HEK293 (cell line): ENCODE measurements around the gene CNMD.

ENCODE experiments used
- CTCF ChIA-PET: fragments of 350-600 bp; formaldehyde crosslinking; extraction: SDS; loops from one replicate; lab custom pipeline; 2021; ENCODE audit warnings: antibody characterized with exemption; lab: Yijun Ruan, JAX
- POLR2A ChIA-PET: fragments of 300-600 bp; formaldehyde crosslinking; extraction: SDS; loops from one replicate; lab custom pipeline; 2020; ENCODE audit warnings: antibody characterized with exemption, inconsistent platforms; lab: Yijun Ruan, JAX
- H3K27ac ChIP-seq: fragments of 200-500 bp; sonication (Bioruptor generic); 2 replicates; pipeline ENCODE4 v1.5.1; 2014; ENCODE audit warnings: low read depth, low read length, control low read depth, inconsistent platforms; ENCODE audit errors: extremely low read depth
- H3K36me3 ChIP-seq, 2 experiments: fragments of 200-500 bp in 1 of 2; sonication (Bioruptor generic) in 1 of 2; 1 replicate in 1 of 2; 2 replicates in 1 of 2; pipeline ENCODE4 v1.5.1; 2014 to 2017; ENCODE audit warnings: inconsistent platforms in 2 of 2, low read length in 2 of 2; ENCODE audit not compliant: control insufficient read depth in 2 of 2, insufficient read depth in 1 of 2
- H3K4me1 ChIP-seq: fragments of 200-500 bp; sonication (Bioruptor generic); 2 replicates; pipeline ENCODE4 v1.5.1; 2014; ENCODE audit warnings: mild to moderate bottlenecking, low read length, inconsistent platforms; ENCODE audit not compliant: control insufficient read depth, insufficient read depth
- H3K4me3 ChIP-seq: 2 replicates; pipeline ENCODE4 v1.5.1; 2011; ENCODE audit warnings: low read depth, mild to moderate bottlenecking, control low read depth, low read length, moderate library complexity
- H3K9me3 ChIP-seq: fragments of 200-500 bp; sonication (Bioruptor generic); 2 replicates; pipeline ENCODE4 v1.5.1; 2014; ENCODE audit warnings: low read depth, low read length, inconsistent platforms; ENCODE audit not compliant: control insufficient read depth, insufficient read depth
- BCL11B ChIP-seq: fragments of 450-650 bp; formaldehyde crosslinking; IDR thresholded peaks from 2 replicates; pipeline ENCODE4 v1.5.1; 2016; ENCODE audit warnings: low read depth, missing biosample characterization, missing genetic modification characterization
- FEZF1 ChIP-seq: fragments of 450-650 bp; formaldehyde crosslinking; IDR thresholded peaks from 2 replicates; pipeline ENCODE4 v1.5.1; 2016; ENCODE audit warnings: missing biosample characterization, missing genetic modification characterization
- KLF16 ChIP-seq: fragments of 450-650 bp; formaldehyde crosslinking; IDR thresholded peaks from 2 replicates; pipeline ENCODE4 v1.5.1; 2017; ENCODE audit warnings: missing biosample characterization, missing genetic modification characterization
- SCRT2 ChIP-seq: fragments of 450-650 bp; formaldehyde crosslinking; IDR thresholded peaks from 2 replicates; pipeline ENCODE4 v1.5.1; 2016; ENCODE audit warnings: missing biosample characterization, missing genetic modification characterization
- ZNF114 ChIP-seq: fragments of 450-650 bp; formaldehyde crosslinking; IDR thresholded peaks from 2 replicates; pipeline ENCODE4 v1.5.0; 2017; ENCODE audit warnings: missing biosample characterization, missing genetic modification characterization
- ZNF394 ChIP-seq: fragments of 450-650 bp; formaldehyde crosslinking; IDR thresholded peaks from 2 replicates; pipeline ENCODE4 v1.5.1; 2016; ENCODE audit warnings: missing biosample characterization, missing genetic modification characterization, mild to moderate bottlenecking, moderate library complexity, borderline replicate concordance
- ZNF626 ChIP-seq: fragments of 450-650 bp; sonication (Bioruptor Pico); formaldehyde crosslinking; IDR thresholded peaks from 2 replicates; pipeline ENCODE4 v1.5.1; 2018; ENCODE audit warnings: missing biosample characterization, missing genetic modification characterization, inconsistent platforms
- ZNF670 ChIP-seq: fragments of 450-650 bp; formaldehyde crosslinking; IDR thresholded peaks from 2 replicates; pipeline ENCODE4 v1.5.1; 2016; ENCODE audit warnings: missing biosample characterization, missing genetic modification characterization, low read depth
- ZNF701 ChIP-seq: fragments of 450-650 bp; formaldehyde crosslinking; IDR thresholded peaks from 2 replicates; pipeline ENCODE4 v1.5.1; 2016; ENCODE audit warnings: missing biosample characterization, missing genetic modification characterization
- ZNF768 ChIP-seq: fragments of 450-650 bp; formaldehyde crosslinking; IDR thresholded peaks from 2 replicates; pipeline ENCODE4 v1.5.1; 2018; ENCODE audit warnings: missing biosample characterization, mild to moderate bottlenecking, missing genetic modification characterization
- ZSCAN23 ChIP-seq: fragments of 450-650 bp; formaldehyde crosslinking; IDR thresholded peaks from 2 replicates; pipeline ENCODE4 v1.5.1; 2016; ENCODE audit warnings: missing biosample characterization, missing genetic modification characterization
- TF ChIP-seq, protein P1 (sequence below): fragments of 450-650 bp; formaldehyde crosslinking; IDR thresholded peaks from 2 replicates; pipeline ENCODE4 v1.5.1; 2016; ENCODE audit warnings: missing biosample characterization, missing genetic modification characterization
- TF ChIP-seq, protein P2 (sequence below): fragments of 450-650 bp; formaldehyde crosslinking; IDR thresholded peaks from 2 replicates; pipeline ENCODE4 v1.5.1; 2016; ENCODE audit warnings: missing biosample characterization, missing genetic modification characterization
- TF ChIP-seq, protein P3 (sequence below): fragments of 450-650 bp; formaldehyde crosslinking; IDR thresholded peaks from 2 replicates; pipeline ENCODE4 v1.5.1; 2016; ENCODE audit warnings: missing biosample characterization, missing genetic modification characterization
- TF ChIP-seq, protein P4 (sequence below): fragments of 450-650 bp; formaldehyde crosslinking; IDR thresholded peaks from 2 replicates; pipeline ENCODE4 v1.5.1; 2016; ENCODE audit warnings: missing biosample characterization, missing genetic modification characterization
- TF ChIP-seq, protein P5 (sequence below): fragments of 450-650 bp; formaldehyde crosslinking; IDR thresholded peaks from 2 replicates; pipeline ENCODE4 v1.5.1; 2016; ENCODE audit warnings: missing biosample characterization, missing genetic modification characterization, low read depth
- TF ChIP-seq, protein P6 (sequence below): fragments of 450-650 bp; formaldehyde crosslinking; IDR thresholded peaks from 2 replicates; pipeline ENCODE4 v1.5.1; 2016; ENCODE audit warnings: missing biosample characterization, missing genetic modification characterization, low read depth
- TF ChIP-seq, protein P7 (sequence below): fragments of 450-650 bp; formaldehyde crosslinking; IDR thresholded peaks from 2 replicates; pipeline ENCODE4 v1.5.1; 2016; ENCODE audit warnings: missing biosample characterization, missing genetic modification characterization
- TF ChIP-seq, protein P8 (sequence below): fragments of 450-650 bp; formaldehyde crosslinking; IDR thresholded peaks from 2 replicates; pipeline ENCODE4 v1.5.1; 2016; ENCODE audit warnings: missing biosample characterization, missing genetic modification characterization

CNMD gene

DNA sequence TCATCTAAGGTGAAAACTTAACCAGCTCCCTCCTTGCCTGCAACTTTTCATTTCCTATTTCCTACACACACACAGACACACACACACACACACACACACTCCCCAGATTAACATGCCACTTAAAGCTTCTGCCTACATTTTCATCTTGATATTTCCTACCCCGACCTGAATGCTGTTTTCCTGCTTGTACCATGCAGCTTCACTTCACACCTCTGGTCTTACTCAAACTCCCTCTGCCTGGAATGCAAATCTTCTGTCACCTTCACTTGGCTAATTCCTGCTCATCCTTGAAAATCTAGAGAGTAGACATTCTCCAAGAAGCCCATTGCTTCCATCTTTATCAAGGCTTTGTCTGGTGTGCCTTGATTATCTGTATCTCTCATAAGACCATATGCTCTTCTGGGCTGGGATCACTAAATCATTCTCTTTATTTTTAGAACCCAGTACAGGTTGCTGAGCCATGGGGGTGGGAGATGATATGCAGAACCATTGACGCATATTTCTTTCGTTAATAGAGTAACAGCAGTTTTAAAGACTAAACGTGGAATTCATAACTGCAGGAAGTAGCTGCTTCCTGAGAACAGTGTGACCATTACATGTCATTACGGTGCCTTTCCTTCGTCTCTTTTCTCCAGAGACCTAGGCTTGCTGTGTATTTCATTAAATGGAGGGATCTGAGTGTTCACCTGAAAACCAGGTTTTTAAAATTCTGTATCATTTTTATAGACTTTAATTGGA, 37.7 kb downstream of the CNMD start (continued):
- TF ChIP-seq ZNF626: no peak

DNA sequence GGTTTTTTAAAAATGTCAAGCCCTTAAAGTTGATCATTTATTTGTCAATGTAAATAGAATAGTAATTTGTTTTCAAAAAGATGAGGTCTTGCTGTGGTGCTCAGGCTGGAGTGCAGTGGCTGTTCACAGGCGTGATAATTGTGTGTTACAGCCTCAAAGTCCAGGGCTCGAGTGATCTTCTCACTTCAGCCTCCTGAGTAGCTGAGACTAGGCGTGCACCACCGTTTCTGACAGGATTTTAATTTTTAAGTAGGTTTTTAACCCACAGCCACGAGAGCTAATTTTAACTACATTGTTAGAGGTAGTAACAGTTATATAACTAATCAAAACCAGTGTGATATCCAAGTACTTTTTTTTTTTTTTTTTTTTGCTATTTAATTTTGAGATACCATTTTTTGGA, 43.1 kb downstream of the CNMD start:
- H3K9me3 ChIP-seq: no peaks in the 10 kb centered on the region
- H3K27ac ChIP-seq: no peak overlapping the region
- no peak overlapping the region for H3K4me3 ChIP-seq
- POLR2A ChIA-PET: no interaction called here
- H3K36me3 ChIP-seq: no peaks in the 10 kb centered on the region
- TF ChIP-seq, protein P1, sequence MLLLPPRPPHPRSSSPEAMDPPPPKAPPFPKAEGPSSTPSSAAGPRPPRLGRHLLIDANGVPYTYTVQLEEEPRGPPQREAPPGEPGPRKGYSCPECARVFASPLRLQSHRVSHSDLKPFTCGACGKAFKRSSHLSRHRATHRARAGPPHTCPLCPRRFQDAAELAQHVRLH: no peak
- TF ChIP-seq ZNF394 (no peak), SCRT2 (tag by site-specific recombination) (no peak), BCL11B (tag by site-specific recombination) (no peak), ZNF701 (tag by site-specific recombination) (no peak)
- TF ChIP-seq, protein P2, sequence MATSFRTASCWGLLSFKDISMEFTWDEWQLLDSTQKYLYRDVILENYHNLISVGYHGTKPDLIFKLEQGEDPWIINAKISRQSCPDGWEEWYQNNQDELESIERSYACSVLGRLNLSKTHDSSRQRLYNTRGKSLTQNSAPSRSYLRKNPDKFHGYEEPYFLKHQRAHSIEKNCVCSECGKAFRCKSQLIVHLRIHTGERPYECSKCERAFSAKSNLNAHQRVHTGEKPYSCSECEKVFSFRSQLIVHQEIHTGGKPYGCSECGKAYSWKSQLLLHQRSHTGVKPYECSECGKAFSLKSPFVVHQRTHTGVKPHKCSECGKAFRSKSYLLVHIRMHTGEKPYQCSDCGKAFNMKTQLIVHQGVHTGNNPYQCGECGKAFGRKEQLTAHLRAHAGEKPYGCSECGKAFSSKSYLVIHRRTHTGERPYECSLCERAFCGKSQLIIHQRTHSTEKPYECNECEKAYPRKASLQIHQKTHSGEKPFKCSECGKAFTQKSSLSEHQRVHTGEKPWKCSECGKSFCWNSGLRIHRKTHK: no peak
- TF ChIP-seq, protein P3, sequence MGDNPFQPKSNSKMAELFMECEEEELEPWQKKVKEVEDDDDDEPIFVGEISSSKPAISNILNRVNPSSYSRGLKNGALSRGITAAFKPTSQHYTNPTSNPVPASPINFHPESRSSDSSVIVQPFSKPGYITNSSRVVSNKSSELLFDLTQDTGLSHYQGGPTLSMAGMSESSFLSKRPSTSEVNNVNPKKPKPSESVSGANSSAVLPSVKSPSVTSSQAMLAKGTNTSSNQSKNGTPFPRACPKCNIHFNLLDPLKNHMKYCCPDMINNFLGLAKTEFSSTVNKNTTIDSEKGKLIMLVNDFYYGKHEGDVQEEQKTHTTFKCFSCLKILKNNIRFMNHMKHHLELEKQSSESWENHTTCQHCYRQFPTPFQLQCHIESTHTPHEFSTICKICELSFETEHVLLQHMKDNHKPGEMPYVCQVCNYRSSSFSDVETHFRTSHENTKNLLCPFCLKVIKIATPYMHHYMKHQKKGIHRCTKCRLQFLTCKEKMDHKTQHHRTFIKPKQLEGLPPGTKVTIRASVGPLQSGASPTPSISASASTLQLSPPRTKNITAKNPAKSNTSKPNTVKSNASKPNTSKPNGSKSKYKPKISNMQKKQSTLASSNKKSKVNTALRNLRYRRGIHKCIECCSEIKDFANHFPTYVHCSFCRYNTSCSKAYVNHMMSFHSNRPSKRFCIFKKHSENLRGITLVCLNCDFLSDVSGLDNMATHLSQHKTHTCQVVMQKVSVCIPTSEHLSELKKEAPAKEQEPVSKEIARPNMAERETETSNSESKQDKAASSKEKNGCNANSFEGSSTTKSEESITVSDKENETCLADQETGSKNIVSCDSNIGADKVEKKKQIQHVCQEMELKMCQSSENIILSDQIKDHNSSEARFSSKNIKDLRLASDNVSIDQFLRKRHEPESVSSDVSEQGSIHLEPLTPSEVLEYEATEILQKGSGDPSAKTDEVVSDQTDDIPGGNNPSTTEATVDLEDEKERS (tag by site-specific recombination): no peak
- no peaks in the 10 kb centered on the region for H3K4me1 ChIP-seq
- CTCF ChIA-PET: no interaction called here

DNA sequence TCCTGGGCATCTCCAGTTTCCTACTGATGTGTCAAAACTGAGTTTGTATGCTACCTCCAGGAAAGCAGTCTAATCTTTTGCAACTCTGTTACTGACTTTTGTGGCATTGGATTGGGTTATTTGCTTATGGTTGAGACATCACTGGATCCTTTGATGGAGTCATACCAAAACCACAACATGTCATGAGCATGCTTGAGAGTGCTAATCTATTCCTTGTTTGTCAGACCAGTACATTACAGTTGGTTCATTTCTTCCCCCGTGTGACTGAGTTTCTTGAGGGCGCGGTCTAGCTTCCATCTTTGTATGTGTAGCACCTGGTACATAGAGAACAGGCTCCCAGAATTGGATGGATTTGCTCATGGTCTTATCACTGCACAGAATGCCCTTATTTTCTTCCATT, 43.8 kb downstream of the CNMD start:
- H3K4me1 ChIP-seq: no peaks in the 10 kb centered on the region
- no peak overlapping the region for H3K27ac ChIP-seq
- TF ChIP-seq ZNF768 (tag by site-specific recombination) (no peak), ZNF114 (tag by site-specific recombination) (no peak), ZNF394 (no peak), KLF16 (tag by site-specific recombination) (no peak), FEZF1 (tag by site-specific recombination) (no peak), ZNF670 (tag by site-specific recombination) (no peak), ZSCAN23 (tag by site-specific recombination) (no peak)
- TF ChIP-seq, protein P4, sequence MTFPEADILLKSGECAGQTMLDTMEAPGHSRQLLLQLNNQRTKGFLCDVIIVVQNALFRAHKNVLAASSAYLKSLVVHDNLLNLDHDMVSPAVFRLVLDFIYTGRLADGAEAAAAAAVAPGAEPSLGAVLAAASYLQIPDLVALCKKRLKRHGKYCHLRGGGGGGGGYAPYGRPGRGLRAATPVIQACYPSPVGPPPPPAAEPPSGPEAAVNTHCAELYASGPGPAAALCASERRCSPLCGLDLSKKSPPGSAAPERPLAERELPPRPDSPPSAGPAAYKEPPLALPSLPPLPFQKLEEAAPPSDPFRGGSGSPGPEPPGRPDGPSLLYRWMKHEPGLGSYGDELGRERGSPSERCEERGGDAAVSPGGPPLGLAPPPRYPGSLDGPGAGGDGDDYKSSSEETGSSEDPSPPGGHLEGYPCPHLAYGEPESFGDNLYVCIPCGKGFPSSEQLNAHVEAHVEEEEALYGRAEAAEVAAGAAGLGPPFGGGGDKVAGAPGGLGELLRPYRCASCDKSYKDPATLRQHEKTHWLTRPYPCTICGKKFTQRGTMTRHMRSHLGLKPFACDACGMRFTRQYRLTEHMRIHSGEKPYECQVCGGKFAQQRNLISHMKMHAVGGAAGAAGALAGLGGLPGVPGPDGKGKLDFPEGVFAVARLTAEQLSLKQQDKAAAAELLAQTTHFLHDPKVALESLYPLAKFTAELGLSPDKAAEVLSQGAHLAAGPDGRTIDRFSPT (tag by site-specific recombination): no peak
- TF ChIP-seq, protein P5, sequence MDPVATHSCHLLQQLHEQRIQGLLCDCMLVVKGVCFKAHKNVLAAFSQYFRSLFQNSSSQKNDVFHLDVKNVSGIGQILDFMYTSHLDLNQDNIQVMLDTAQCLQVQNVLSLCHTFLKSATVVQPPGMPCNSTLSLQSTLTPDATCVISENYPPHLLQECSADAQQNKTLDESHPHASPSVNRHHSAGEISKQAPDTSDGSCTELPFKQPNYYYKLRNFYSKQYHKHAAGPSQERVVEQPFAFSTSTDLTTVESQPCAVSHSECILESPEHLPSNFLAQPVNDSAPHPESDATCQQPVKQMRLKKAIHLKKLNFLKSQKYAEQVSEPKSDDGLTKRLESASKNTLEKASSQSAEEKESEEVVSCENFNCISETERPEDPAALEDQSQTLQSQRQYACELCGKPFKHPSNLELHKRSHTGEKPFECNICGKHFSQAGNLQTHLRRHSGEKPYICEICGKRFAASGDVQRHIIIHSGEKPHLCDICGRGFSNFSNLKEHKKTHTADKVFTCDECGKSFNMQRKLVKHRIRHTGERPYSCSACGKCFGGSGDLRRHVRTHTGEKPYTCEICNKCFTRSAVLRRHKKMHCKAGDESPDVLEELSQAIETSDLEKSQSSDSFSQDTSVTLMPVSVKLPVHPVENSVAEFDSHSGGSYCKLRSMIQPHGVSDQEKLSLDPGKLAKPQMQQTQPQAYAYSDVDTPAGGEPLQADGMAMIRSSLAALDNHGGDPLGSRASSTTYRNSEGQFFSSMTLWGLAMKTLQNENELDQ (tag by site-specific recombination): no peak
- TF ChIP-seq, protein P6, sequence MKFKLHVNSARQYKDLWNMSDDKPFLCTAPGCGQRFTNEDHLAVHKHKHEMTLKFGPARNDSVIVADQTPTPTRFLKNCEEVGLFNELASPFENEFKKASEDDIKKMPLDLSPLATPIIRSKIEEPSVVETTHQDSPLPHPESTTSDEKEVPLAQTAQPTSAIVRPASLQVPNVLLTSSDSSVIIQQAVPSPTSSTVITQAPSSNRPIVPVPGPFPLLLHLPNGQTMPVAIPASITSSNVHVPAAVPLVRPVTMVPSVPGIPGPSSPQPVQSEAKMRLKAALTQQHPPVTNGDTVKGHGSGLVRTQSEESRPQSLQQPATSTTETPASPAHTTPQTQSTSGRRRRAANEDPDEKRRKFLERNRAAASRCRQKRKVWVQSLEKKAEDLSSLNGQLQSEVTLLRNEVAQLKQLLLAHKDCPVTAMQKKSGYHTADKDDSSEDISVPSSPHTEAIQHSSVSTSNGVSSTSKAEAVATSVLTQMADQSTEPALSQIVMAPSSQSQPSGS (tag by site-specific recombination): no peak
- TF ChIP-seq, protein P7, sequence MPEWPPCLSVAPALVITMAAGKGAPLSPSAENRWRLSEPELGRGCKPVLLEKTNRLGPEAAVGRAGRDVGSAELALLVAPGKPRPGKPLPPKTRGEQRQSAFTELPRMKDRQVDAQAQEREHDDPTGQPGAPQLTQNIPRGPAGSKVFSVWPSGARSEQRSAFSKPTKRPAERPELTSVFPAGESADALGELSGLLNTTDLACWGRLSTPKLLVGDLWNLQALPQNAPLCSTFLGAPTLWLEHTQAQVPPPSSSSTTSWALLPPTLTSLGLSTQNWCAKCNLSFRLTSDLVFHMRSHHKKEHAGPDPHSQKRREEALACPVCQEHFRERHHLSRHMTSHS (tag by site-specific recombination): no peak
- TF ChIP-seq, protein P8, sequence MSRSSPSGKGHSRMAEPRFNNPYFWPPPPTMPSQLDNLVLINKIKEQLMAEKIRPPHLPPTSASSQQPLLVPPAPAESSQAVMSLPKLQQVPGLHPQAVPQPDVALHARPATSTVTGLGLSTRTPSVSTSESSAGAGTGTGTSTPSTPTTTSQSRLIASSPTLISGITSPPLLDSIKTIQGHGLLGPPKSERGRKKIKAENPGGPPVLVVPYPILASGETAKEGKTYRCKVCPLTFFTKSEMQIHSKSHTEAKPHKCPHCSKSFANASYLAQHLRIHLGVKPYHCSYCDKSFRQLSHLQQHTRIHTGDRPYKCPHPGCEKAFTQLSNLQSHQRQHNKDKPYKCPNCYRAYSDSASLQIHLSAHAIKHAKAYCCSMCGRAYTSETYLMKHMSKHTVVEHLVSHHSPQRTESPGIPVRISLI: no peak
- TF ChIP-seq, all 188 proteins: peak for 0
- H3K4me3 ChIP-seq: no peak overlapping the region
- POLR2A ChIA-PET: no interaction called here
- H3K36me3 ChIP-seq: no peaks in the 10 kb centered on the region
- CTCF ChIA-PET: no interaction called here
- no peaks in the 10 kb centered on the region for H3K9me3 ChIP-seq
